ENCODE results near the gene GLI3.

- TF ChIP-seq CTCF (conservative IDR thresholded peaks at IDR 0.05; ENCODE audit: low read length) (no peak), EZH2phosphoT487 (IDR thresholded peaks at IDR 0.05; ENCODE audit: borderline replicate concordance) (no peak)
Measured at GRCh38 chr7:41924796-41925195, 312.2 kb downstream of the GLI3 start.

Measured in Loucy (cell line).